HL-60 (cell line): Measurements from ENCODE around the gene DGCR8.

Experiments used
- DNase-seq, 2 experiments: peaks; one replicate each; pipeline ENCODE4 v3.0.0-alpha.2; 2010 to 2020; ENCODE audit warnings: low read depth in 1 of 2, low spot score in 1 of 2
- H3K27ac ChIP-seq: fragments of 250-450 bp; sonication (Bioruptor Pico); replicated peaks from 2 replicates; pipeline ENCODE4 v1.5.1; 2020; ENCODE audit warnings: mild to moderate bottlenecking, moderate library complexity
- H3K27me3 ChIP-seq: fragments of 250-450 bp; sonication (Bioruptor Pico); 2 replicates; pipeline ENCODE4 v1.5.1; 2021; ENCODE audit warnings: mild to moderate bottlenecking, moderate library complexity; ENCODE audit not compliant: insufficient read depth, poor library complexity, severe bottlenecking
- H3K4me3 ChIP-seq: replicated peaks from 2 replicates; pipeline ENCODE4 v1.5.1; 2011; ENCODE audit warnings: mild to moderate bottlenecking, control low read depth, low read length; ENCODE audit not compliant: insufficient read depth
- GABPA ChIP-seq: IDR thresholded peaks from 2 replicates; pipeline ENCODE4 v1.6.1; 2012; ENCODE audit warnings: low read depth
- POLR2AphosphoS5 ChIP-seq: IDR thresholded peaks from 2 replicates; pipeline ENCODE4 v1.6.1; 2012; ENCODE audit warnings: low read depth
- SPI1 ChIP-seq: IDR thresholded peaks from 2 replicates; pipeline ENCODE4 v1.6.1; 2012; ENCODE audit warnings: low read depth, mild to moderate bottlenecking, borderline replicate concordance
- TF ChIP-seq, protein P1 (sequence below): IDR thresholded peaks from 2 replicates; pipeline ENCODE4 v1.6.1; 2012; ENCODE audit warnings: low read depth; ENCODE audit not compliant: insufficient replicate concordance
- TF ChIP-seq, protein P2 (sequence below): IDR thresholded peaks from one replicate; pipeline ENCODE4 v1.5.1; 2011; ENCODE audit warnings: low read length, control low read depth, inconsistent platforms; ENCODE audit not compliant: insufficient read depth

The DGCR8 gene

DNA sequence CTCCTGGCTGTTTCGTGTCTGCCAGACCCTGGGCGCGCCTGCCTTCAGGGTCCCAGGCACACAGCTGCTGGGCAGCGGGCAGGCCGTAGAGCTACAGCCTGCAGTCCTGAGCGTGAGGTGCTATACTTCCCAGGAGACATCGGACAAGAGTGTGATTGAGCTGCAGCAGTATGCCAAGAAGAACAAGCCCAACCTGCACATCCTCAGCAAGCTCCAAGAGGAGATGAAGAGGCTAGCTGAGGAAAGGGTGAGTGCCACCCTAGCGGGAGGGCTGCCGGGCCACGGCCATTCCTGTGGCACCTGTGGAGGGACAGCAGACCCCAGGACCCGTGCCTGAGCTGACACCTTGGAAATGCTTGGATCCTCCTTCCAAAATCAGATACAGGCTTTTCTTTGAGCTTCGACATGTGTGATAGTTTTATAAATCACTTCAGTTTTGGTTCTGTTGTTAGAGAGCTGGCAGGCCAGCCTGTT, 28.8 kb downstream of the DGCR8 start:
- no peak overlapping the region for H3K4me3 ChIP-seq
- H3K27ac ChIP-seq: no peak overlapping the region
- TF ChIP-seq, protein P1, sequence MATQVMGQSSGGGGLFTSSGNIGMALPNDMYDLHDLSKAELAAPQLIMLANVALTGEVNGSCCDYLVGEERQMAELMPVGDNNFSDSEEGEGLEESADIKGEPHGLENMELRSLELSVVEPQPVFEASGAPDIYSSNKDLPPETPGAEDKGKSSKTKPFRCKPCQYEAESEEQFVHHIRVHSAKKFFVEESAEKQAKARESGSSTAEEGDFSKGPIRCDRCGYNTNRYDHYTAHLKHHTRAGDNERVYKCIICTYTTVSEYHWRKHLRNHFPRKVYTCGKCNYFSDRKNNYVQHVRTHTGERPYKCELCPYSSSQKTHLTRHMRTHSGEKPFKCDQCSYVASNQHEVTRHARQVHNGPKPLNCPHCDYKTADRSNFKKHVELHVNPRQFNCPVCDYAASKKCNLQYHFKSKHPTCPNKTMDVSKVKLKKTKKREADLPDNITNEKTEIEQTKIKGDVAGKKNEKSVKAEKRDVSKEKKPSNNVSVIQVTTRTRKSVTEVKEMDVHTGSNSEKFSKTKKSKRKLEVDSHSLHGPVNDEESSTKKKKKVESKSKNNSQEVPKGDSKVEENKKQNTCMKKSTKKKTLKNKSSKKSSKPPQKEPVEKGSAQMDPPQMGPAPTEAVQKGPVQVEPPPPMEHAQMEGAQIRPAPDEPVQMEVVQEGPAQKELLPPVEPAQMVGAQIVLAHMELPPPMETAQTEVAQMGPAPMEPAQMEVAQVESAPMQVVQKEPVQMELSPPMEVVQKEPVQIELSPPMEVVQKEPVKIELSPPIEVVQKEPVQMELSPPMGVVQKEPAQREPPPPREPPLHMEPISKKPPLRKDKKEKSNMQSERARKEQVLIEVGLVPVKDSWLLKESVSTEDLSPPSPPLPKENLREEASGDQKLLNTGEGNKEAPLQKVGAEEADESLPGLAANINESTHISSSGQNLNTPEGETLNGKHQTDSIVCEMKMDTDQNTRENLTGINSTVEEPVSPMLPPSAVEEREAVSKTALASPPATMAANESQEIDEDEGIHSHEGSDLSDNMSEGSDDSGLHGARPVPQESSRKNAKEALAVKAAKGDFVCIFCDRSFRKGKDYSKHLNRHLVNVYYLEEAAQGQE: no peak
- no peak for TF ChIP-seq SPI1
- TF ChIP-seq, protein P2, sequence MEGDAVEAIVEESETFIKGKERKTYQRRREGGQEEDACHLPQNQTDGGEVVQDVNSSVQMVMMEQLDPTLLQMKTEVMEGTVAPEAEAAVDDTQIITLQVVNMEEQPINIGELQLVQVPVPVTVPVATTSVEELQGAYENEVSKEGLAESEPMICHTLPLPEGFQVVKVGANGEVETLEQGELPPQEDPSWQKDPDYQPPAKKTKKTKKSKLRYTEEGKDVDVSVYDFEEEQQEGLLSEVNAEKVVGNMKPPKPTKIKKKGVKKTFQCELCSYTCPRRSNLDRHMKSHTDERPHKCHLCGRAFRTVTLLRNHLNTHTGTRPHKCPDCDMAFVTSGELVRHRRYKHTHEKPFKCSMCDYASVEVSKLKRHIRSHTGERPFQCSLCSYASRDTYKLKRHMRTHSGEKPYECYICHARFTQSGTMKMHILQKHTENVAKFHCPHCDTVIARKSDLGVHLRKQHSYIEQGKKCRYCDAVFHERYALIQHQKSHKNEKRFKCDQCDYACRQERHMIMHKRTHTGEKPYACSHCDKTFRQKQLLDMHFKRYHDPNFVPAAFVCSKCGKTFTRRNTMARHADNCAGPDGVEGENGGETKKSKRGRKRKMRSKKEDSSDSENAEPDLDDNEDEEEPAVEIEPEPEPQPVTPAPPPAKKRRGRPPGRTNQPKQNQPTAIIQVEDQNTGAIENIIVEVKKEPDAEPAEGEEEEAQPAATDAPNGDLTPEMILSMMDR: no peak
- TF ChIP-seq GABPA: no peak
- no peak; the same call in 1 of the 2 replicates for TF ChIP-seq POLR2AphosphoS5
- no peak for DNase-seq
- no peaks in the 10 kb centered on the region for H3K27me3 ChIP-seq

DNA sequence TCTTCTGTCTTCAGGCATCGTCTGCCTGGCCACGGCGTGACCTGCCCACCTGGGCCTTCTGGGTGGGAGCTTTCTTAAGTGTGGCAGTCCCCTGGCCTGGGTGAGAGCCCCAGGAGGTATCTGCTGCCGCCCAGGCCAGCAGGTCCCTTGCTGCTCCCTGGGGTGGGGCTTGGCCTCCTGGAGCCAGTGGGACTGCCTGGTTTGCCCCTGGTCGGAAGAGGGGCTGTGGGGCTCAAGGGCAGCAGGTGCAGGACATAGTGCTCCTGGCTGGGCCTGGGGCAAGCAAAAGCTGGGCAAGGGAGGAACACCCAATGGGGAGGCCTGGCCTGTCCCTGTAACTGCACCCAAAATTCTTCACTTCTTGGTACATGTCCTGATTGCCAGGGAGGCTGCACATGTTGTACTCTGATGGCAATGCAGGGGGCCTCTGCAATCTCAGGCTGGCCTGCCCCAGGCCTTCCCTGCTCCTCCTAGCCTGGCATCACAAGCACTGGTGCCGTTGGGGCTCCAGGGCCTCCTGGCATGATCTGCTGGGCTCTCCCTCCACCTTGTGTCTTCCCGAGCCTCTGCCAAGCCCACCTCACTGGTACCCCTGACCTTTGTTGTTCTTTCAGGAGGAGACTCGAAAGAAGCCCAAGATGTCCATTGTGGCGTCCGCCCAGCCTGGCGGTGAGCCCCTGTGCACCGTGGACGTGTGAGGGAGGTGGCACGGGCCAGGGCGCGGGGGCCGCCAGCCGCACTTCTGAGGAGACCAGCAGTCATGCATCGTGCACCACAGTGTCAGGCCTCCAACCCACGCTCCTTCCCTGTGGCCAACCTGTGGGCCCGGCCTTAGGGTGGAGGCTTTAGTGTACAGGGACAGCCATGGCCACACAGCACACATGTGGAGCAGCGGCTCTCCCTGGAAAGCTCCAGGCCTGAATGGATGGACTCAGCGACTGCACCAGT, 29.6 kb downstream of the DGCR8 start:
- Histone ChIP-seq H3K27ac (no peak overlapping the region), H3K27me3 (no peaks in the 10 kb centered on the region), H3K4me3 (no peak overlapping the region)
- DNase-seq: no peak
- no peak for TF ChIP-seq GABPA
- TF ChIP-seq SPI1: no peak
- TF ChIP-seq POLR2AphosphoS5: peak; percentile 80
- TF ChIP-seq, protein P2: no peak
- TF ChIP-seq, protein P1: no peak

DNA sequence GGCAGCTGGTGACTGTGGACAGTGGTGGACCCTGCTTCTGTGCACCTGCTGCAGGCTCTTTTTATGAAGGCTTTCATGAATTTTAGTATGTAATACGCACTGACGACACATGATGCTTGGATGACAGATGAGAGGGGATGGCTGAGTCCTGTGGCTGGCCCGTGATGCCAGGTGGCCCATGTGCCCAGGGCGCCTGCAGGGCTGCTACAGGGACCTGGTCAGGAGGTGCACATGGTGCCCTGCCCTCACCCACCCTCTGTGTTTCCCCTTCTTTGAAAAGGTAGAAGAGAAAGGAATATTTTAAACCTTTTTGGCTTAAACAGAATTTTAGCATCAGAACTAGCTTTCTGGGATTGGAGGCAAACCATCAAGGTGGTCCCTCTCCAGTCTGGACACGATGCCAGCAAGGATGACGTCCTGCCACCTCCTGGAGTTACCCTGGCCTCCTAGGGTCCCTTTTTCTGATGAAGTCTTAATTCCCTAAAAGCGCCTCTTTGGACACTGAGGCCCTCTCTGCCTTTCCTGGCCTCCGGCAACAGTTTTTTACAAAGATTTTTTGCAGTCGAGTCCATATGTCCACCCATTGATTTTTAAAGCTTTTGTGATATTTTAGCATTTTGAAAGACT, 30.4 kb downstream of the DGCR8 start:
- DNase-seq: no peak
- no peak overlapping the region for H3K27ac ChIP-seq
- H3K27me3 ChIP-seq: no peaks in the 10 kb centered on the region
- TF ChIP-seq SPI1 (no peak), GABPA (no peak), POLR2AphosphoS5 (peak; percentile 5; the same call in 1 of the 2 replicates)
- TF ChIP-seq, protein P1: no peak
- TF ChIP-seq, protein P2: no peak
- H3K4me3 ChIP-seq: no peak overlapping the region
